DND-41 (cell line): ENCODE data around the gene ATP6AP1.

Experiments used
- EZH2 ChIP-seq: IDR thresholded peaks from 3 replicates; pipeline ENCODE4 v1.6.1; 2012; ENCODE audit warnings: borderline replicate concordance, low read depth, mild to moderate bottlenecking, moderate library complexity, low read length, inconsistent platforms; ENCODE audit not compliant: severe bottlenecking
- TF ChIP-seq, protein P1 (sequence below): IDR thresholded peaks from 2 replicates; pipeline ENCODE4 v1.5.1; 2012; ENCODE audit warnings: borderline replicate concordance, low read length, moderate library complexity, mild to moderate bottlenecking; ENCODE audit not compliant: poor library complexity, severe bottlenecking; ENCODE audit errors: extremely low read depth

DNA sequence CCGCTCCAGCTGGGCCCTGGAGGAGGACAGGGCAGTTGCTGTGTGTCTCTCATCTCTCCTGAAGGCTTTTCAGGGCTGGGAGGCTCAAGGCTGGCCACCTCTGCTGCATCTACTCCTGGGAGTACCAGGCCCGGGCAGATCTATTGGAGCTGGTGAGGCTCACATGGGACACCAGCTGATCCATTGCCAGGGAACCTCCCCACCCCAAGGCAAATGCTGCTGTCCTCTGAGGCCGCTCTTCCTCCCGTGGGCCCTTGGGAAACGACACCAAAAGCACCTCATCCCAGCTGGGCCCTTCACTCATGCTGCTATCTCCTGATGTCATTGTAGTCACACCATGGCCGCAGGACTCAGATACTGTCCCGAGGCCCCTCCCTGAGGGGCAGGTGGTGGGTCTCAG lies 54.3 kb downstream of the ATP6AP1 start:
- TF ChIP-seq, protein P1, sequence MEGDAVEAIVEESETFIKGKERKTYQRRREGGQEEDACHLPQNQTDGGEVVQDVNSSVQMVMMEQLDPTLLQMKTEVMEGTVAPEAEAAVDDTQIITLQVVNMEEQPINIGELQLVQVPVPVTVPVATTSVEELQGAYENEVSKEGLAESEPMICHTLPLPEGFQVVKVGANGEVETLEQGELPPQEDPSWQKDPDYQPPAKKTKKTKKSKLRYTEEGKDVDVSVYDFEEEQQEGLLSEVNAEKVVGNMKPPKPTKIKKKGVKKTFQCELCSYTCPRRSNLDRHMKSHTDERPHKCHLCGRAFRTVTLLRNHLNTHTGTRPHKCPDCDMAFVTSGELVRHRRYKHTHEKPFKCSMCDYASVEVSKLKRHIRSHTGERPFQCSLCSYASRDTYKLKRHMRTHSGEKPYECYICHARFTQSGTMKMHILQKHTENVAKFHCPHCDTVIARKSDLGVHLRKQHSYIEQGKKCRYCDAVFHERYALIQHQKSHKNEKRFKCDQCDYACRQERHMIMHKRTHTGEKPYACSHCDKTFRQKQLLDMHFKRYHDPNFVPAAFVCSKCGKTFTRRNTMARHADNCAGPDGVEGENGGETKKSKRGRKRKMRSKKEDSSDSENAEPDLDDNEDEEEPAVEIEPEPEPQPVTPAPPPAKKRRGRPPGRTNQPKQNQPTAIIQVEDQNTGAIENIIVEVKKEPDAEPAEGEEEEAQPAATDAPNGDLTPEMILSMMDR = no peak
- no peak for TF ChIP-seq EZH2
